Small intestine (tissue), 4 donors: ENCODE measurements around the gene OR2S2. TPM values are rescaled to one million over a fixed set of nuclear protein-coding genes. Genes with fewer than 3 reads are reported as not detected.

Source experiments
- polyA plus RNA-seq, 4 donors: library from polyadenylated mRNA; stranded (reverse) in 3 of 4; unstranded in 1 of 4; fragments of 200-250 nt in 3 of 4; fragments of 120-200 nt in 1 of 4; gene quantifications; one replicate each; pipeline versions ENCODE4 v1.2.1 to v1.2.3, GENCODE V29; 2013
- donor health status: healthy with polysubstance abuse.
- donor health status: Bipolar disorder and iron deficiency.
- donor health status: healthy.

The OR2S2 gene
- polyA plus RNA-seq, 4 donors: 0.06 TPM; not detected in 3

Other genes with a start within 250 kb of the OR2S2 start
- gene TLN1, start 226.0 kb downstream of the OR2S2 start, polyA plus RNA-seq: 100 to 1,000 TPM in 1 of 4 donors, 10 to 100 TPM in 3; 82.1 to 103 (median 88.5) TPM
- 10 to 100 TPM; 22.3 to 31.2 (median 27.7) TPM for gene CREB3, start 225.5 kb downstream of the OR2S2 start, polyA plus RNA-seq
- gene GBA2, start 208.9 kb downstream of the OR2S2 start, polyA plus RNA-seq: 100 to 1,000 TPM in 3 of 4 donors, 10 to 100 TPM in 1; 63.4 to 176 (median 136) TPM
- 10 to 100 TPM in 3 of 4 donors, 1 to 10 TPM in 1; 8.1 to 20.9 (median 15.4) TPM for gene RGP1, start 208.9 kb downstream of the OR2S2 start, polyA plus RNA-seq
- gene MSMP, start 203.9 kb downstream of the OR2S2 start, polyA plus RNA-seq: under 1 TPM in 2 of 4 donors, not detected in 2; 0.18 to 0.52 TPM
- 10 to 100 TPM in 1 of 4 donors, 1 to 10 TPM in 2, under 1 TPM in 1; 0.89 to 12.0 (median 4.9) TPM for gene NPR2, start 166.6 kb downstream of the OR2S2 start, polyA plus RNA-seq
- gene SPAG8, start 145.9 kb downstream of the OR2S2 start, polyA plus RNA-seq: under 1 TPM in 2 of 4 donors, not detected in 2; 0.49 to 0.72 TPM
- gene HINT2, start 143.1 kb downstream of the OR2S2 start, polyA plus RNA-seq: 100 to 1,000 TPM in 2 of 4 donors, 10 to 100 TPM in 2; 34.4 to 138 (median 93.9) TPM
- gene FAM221B, start 129.4 kb downstream of the OR2S2 start, polyA plus RNA-seq: under 1 TPM in 1 of 4 donors, not detected in 3; 0.09 TPM
- 10 to 100 TPM in 1 of 4 donors, 1 to 10 TPM in 2, under 1 TPM in 1; 0.89 to 35.9 (median 4.5) TPM for gene TMEM8B, start 128.9 kb downstream of the OR2S2 start, polyA plus RNA-seq
- gene OR13J1, start 87.8 kb downstream of the OR2S2 start, polyA plus RNA-seq: under 1 TPM in 1 of 4 donors, not detected in 3; 0.19 TPM
- 10 to 100 TPM in 1 of 4 donors, 1 to 10 TPM in 3; 1.8 to 17.8 (median 7.5) TPM for gene HRCT1, start 52.0 kb downstream of the OR2S2 start, polyA plus RNA-seq
- gene SPAAR, start 48.7 kb downstream of the OR2S2 start, polyA plus RNA-seq: under 1 TPM; 0.45 to 0.81 (median 0.54) TPM
- 1 to 10 TPM in 2 of 4 donors, under 1 TPM in 1, not detected in 1; 0.81 to 5.0 (median 4.7) TPM for gene RECK, start 78.8 kb upstream of the OR2S2 start, polyA plus RNA-seq
- 10 to 100 TPM in 3 of 4 donors, 1 to 10 TPM in 1; 3.4 to 22.3 (median 14.8) TPM for gene GLIPR2, start 178.6 kb upstream of the OR2S2 start, polyA plus RNA-seq
- under 1 TPM in 1 of 4 donors, not detected in 3; 0.04 TPM for gene CCIN, start 211.2 kb upstream of the OR2S2 start, polyA plus RNA-seq
- gene CLTA, start 232.8 kb upstream of the OR2S2 start, polyA plus RNA-seq: 100 to 1,000 TPM; 176 to 279 (median 273) TPM